Hepatocyte (in vitro differentiated cells): ENCODE measurements around the gene FRAT2.

Experiments
- EZH2 ChIP-seq: fragments of 200-600 bp; sonication (generic); IDR thresholded peaks from 2 replicates; pipeline ENCODE4 v1.6.1; 2016; ENCODE audit warnings: antibody characterized with exemption, mild to moderate bottlenecking, borderline replicate concordance
- EZH2phosphoT487 ChIP-seq: fragments of 200-600 bp; sonication (generic); IDR thresholded peaks from one replicate; pipeline ENCODE4 v1.6.1; 2018; ENCODE audit warnings: antibody characterized with exemption, mild to moderate bottlenecking, low read depth, moderate library complexity; ENCODE audit not compliant: unreplicated experiment, severe bottlenecking
- TF ChIP-seq, protein P1 (sequence below): fragments of 200-600 bp; sonication (generic); IDR thresholded peaks from 2 replicates; pipeline ENCODE4 v1.5.1; 2016; ENCODE audit warnings: antibody characterized with exemption, mild to moderate bottlenecking; ENCODE audit not compliant: poor library complexity

DNA sequence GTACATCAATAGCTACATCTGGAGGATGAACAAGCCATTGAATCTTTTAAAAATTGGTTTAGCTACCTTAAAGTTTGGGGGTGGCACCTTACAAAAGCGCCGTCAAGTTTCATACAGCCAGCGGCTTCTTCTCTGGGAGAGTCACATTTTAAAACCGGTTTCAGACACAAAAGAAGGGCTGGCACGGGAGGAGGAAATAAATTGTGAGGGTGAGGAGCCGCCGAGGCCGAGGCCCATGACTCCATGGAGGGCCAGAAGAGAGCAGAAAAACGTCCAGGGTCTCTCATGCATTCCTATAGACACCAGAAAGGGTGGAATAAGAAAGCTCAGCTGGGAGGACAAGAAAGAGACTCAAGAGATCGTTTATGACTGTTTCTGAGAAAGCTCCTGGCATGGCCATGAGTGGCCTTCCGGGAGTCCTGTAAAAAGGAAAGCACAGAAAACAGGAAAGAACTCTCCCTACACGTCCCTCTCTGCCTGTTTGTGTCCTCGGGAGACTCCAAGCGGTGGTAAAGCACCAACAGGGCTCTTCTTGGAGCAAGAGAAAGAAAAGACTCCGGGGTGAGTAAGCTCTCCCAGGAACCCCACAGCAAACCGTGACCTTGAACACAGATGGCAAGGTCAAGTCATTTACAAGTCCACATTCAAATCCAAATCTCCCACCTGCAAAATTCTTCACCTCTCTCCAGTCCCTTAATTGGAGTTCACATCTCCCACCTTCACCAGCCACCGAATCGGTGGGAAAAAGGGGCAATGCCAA lies 1.8 kb downstream of the FRAT2 start:
- TF ChIP-seq, protein P1, sequence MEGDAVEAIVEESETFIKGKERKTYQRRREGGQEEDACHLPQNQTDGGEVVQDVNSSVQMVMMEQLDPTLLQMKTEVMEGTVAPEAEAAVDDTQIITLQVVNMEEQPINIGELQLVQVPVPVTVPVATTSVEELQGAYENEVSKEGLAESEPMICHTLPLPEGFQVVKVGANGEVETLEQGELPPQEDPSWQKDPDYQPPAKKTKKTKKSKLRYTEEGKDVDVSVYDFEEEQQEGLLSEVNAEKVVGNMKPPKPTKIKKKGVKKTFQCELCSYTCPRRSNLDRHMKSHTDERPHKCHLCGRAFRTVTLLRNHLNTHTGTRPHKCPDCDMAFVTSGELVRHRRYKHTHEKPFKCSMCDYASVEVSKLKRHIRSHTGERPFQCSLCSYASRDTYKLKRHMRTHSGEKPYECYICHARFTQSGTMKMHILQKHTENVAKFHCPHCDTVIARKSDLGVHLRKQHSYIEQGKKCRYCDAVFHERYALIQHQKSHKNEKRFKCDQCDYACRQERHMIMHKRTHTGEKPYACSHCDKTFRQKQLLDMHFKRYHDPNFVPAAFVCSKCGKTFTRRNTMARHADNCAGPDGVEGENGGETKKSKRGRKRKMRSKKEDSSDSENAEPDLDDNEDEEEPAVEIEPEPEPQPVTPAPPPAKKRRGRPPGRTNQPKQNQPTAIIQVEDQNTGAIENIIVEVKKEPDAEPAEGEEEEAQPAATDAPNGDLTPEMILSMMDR: peak; percentile 41
- TF ChIP-seq EZH2 (no peak), EZH2phosphoT487 (no peak)
